ENCODE data around the gene MEX3B. TPM values are rescaled to one million over a fixed set of nuclear protein-coding genes. Genes with fewer than 3 reads are reported as not detected.
A peak's percentile ranks its signal among the peaks of the same experiment; 100 is the strongest.

MEX3B gene
- under 1 TPM; 0.91 to 0.93 TPM for total RNA-seq

- DNase-seq = peak; percentile 91
- Mint-ChIP-seq H3K36me3 (ENCODE audit: low read depth) (no peaks in the 10 kb centered on the region), H3K9me3 (no peaks in the 10 kb centered on the region), H3K27me3 (peaks cover 39% of the 10 kb centered on the region), H3K27ac (peak within 1 kb of the TSS; percentile 63), H3K4me1 (peaks cover 19% of the 10 kb centered on the region), H3K4me3 (peak within 1 kb of the TSS; percentile 76)
- POLR2A ChIA-PET = interaction anchor here (1.5 kb wide), 1 partner anchor 12 kb away, joined by 4 read pairs; no protein-coding TSS in a partner anchor
- CTCF ChIA-PET = interaction anchor here (2.0 kb wide), 1 partner anchor 12 kb away, joined by 6 read pairs; no protein-coding TSS in a partner anchor
These were observed at the start of gene MEX3B for GRCh38 chr15:82045892-82046665. TSS of gene MEX3B (minus strand) at chr15:82046018. CDS start at chr15:82045705, 313 bp downstream.

DNA sequence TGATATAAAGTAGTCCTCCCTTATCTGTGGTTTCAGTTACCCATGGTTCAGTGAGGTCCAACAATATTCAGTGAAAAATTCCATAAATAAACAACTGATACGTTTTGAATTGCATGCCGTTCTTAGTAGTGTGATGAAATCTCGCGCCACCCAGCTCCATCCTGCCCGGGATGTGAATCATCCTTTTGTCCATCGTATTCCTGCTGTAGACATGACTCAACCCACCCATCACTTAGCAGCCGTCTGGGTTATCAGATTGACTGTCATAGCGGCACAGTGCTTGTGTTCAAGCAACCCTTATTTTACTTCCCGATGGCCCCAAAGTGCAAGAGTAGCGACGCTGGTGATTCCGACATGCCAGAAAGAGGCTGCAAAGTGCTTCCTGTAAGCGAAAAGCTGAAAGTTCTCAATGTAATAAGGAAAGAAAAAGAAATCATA, 48.0 kb upstream of the MEX3B start:
- H3K9me3 Mint-ChIP-seq = no peaks in the 10 kb centered on the region
- peaks cover 1% of the 10 kb centered on the region for H3K27me3 Mint-ChIP-seq
- no peaks in the 10 kb centered on the region for H3K4me1 Mint-ChIP-seq
- H3K36me3 Mint-ChIP-seq (ENCODE audit: low read depth) = no peaks in the 10 kb centered on the region
- DNase-seq = no peak
- H3K27ac Mint-ChIP-seq = no peak overlapping the region
- POLR2A ChIA-PET = no interaction called here
- no peak overlapping the region for H3K4me3 Mint-ChIP-seq
- CTCF ChIA-PET = no interaction called here

GRCh38 chr15:82093325-82093724, 47.5 kb upstream of the MEX3B start:
- Mint-ChIP-seq H3K27me3 (peaks cover 1% of the 10 kb centered on the region), H3K36me3 (ENCODE audit: low read depth) (no peaks in the 10 kb centered on the region), H3K9me3 (no peaks in the 10 kb centered on the region), H3K27ac (no peak overlapping the region), H3K4me1 (no peaks in the 10 kb centered on the region), H3K4me3 (no peak overlapping the region)
- POLR2A ChIA-PET = no interaction called here
- DNase-seq = no peak
- CTCF ChIA-PET = no interaction called here

DNA sequence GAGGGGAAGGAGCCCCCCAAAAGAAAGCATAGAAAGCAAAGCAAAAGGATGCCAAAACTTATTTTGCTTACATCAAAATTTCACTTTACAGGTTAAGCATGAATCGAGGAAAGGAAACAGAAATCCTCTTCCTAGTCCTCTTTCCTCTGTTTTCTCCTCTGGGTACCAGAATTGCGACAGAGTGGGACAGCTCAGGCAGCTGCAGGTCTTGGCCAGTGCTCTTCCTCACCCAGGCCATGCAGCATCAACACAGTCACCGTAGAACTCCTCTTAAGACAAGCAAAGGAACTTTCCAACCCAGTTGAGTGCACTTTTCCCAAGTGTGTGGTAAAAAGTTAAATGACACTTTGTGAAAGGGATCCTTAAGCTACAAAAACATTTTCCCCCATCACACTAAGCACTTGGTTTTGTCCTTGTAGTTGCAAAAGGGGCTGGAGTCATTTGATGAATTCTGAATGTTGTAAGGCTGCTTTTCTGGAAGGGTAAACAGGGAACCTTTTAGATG, 45.9 kb upstream of the MEX3B start:
- no peak for DNase-seq
- Mint-ChIP-seq H3K27me3 (peaks cover 1% of the 10 kb centered on the region), H3K36me3 (ENCODE audit: low read depth) (no peaks in the 10 kb centered on the region), H3K27ac (no peak overlapping the region), H3K4me1 (no peaks in the 10 kb centered on the region), H3K4me3 (no peak overlapping the region), H3K9me3 (no peaks in the 10 kb centered on the region)
- CTCF ChIA-PET = no interaction called here
- POLR2A ChIA-PET = no interaction called here

GRCh38 chr15:82086243-82086995, 40.6 kb upstream of the MEX3B start:
- H3K27ac Mint-ChIP-seq = no peak overlapping the region
- POLR2A ChIA-PET = no interaction called here
- no peaks in the 10 kb centered on the region for H3K9me3 Mint-ChIP-seq
- no peak overlapping the region for H3K4me3 Mint-ChIP-seq
- H3K4me1 Mint-ChIP-seq = no peaks in the 10 kb centered on the region
- no peaks in the 10 kb centered on the region for H3K36me3 Mint-ChIP-seq (ENCODE audit: low read depth)
- CTCF ChIA-PET = no interaction called here
- DNase-seq = no peak
- peaks cover 7% of the 10 kb centered on the region for H3K27me3 Mint-ChIP-seq

DNA sequence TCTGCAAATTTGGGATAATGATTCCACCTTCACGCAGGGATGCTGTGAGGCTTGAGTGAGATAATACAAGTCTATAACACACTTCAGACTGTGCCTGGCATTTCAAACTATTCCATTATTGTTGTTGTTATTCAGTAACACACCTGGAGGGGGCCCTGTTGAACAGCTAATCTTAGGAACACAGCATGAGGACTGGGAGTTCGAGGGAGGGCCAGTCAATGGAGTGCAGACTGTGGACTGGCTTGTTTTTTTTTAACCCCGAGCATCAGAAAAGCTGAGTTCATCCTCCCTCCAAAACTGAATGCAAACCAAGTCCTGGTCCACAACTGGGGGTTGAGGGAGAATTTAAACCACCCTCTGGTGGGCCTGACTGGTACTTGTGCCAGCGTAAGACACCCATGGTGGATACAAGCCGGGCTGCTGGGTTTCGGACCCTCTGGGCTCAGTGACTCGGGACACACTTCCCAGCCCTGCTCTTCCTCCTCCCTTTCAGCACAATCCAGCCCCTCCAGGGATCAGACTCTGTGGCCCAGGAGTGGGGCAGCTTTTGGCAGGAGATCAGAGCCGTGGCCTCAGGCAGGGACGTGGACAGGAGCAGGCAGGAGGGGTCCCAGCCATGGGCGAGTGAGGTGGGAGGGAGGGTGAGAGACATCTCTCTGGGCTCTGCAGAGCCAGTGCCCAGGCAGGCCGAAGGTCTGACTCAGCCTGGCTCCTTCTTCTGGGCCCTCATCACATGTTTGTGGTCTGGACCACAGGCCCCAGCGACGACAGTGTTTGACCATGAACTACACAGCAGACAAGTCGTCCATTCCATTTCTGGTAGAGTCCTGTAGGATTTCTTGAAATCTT, 36.3 kb upstream of the MEX3B start:
- POLR2A ChIA-PET = no interaction called here
- Mint-ChIP-seq H3K4me1 (no peaks in the 10 kb centered on the region), H3K36me3 (ENCODE audit: low read depth) (no peaks in the 10 kb centered on the region), H3K27ac (no peak overlapping the region), H3K27me3 (peaks cover 10% of the 10 kb centered on the region), H3K4me3 (no peak overlapping the region), H3K9me3 (no peaks in the 10 kb centered on the region)
- no peak for DNase-seq
- CTCF ChIA-PET = no interaction called here

DNA sequence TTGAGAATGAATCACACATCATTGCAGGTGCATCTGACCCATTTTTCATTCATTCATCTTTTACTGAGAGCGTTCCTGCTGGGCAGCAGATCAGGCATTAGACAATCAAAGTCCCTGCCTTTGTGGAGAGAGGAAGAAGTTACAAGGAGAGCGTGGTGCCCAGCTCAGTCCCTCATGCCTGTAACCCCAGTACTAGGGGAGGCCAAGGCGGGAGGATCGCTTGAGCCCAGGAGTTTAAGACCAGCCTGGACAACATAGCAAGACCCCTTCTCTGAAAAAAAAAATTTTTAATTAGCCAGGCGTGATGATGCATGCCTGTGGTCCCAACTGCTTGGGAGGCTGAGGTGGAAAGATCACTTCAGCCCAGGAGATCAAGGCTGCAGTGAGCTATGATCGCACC, 35.0 kb upstream of the MEX3B start:
- no peak overlapping the region for H3K4me3 Mint-ChIP-seq
- no peak overlapping the region for H3K27ac Mint-ChIP-seq
- no peaks in the 10 kb centered on the region for H3K9me3 Mint-ChIP-seq
- H3K27me3 Mint-ChIP-seq = peaks cover 13% of the 10 kb centered on the region
- no peaks in the 10 kb centered on the region for H3K36me3 Mint-ChIP-seq (ENCODE audit: low read depth)
- DNase-seq = no peak
- CTCF ChIA-PET = no interaction called here
- POLR2A ChIA-PET = no interaction called here
- H3K4me1 Mint-ChIP-seq = no peaks in the 10 kb centered on the region

GRCh38 chr15:82079736-82080135, 33.9 kb upstream of the MEX3B start:
- Mint-ChIP-seq H3K4me3 (no peak overlapping the region), H3K4me1 (no peaks in the 10 kb centered on the region), H3K27ac (no peak overlapping the region), H3K27me3 (peaks cover 13% of the 10 kb centered on the region), H3K9me3 (no peaks in the 10 kb centered on the region), H3K36me3 (ENCODE audit: low read depth) (no peaks in the 10 kb centered on the region)
- no peak for DNase-seq
- ChIA-PET CTCF (interaction anchor here (0.8 kb wide), 1 partner anchor 28 kb away, joined by 3 read pairs; no protein-coding TSS in a partner anchor), POLR2A (no interaction called here)

DNA sequence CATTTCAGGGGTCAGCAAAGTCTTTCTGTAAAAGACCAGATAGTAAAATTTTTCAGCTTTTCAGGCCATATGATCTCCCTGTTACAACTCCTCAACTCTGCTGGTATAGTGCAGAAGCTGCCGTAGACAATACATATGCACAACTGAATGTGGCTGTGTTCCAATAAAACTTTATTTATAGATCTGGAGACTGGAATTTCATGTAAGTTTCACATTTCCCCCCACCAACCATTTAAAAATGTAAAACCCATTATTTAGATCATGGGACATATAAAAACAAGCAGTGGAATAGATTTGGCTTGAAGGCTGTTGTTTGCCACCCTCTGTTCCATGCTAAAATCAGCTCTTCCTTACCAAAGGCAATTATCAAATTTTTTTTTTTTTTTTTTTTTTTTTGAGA, 28.8 kb upstream of the MEX3B start:
- Mint-ChIP-seq H3K9me3 (no peaks in the 10 kb centered on the region), H3K4me1 (no peaks in the 10 kb centered on the region), H3K4me3 (no peak overlapping the region), H3K36me3 (ENCODE audit: low read depth) (no peaks in the 10 kb centered on the region), H3K27ac (no peak overlapping the region), H3K27me3 (peaks cover 12% of the 10 kb centered on the region)
- CTCF ChIA-PET = no interaction called here
- DNase-seq = no peak
- POLR2A ChIA-PET = no interaction called here

DNA sequence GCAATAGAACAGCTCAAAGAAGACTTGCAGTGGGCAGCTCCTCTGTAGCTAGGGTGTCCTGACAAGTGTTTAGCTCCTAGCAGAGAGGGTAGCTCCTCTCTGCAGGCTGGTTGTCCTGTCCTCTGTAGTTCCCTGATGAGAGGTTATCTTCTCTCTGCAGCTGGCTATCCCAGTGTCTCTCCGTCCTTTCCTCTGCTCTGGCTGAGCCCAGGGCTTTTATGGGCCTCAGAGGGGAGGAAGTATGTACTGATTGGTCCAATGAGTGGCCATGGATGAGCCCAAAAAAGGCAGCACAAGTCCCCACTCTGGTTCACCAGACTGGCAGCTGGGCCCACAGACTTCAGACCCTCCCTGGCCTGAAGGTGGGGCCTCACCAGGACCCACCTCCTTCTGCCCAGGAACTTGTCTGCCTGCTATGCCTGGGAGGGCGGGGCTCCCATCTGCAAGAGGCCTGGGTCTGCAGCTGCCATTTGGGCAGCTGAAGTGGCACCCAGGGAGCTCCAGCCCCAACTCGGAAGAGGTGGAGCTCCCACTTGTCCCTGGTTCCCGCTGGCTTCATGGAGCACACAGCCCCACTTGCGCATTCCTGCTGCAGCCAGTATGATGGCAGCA, 27.2 kb upstream of the MEX3B start:
- CTCF ChIA-PET = no interaction called here
- no peak for DNase-seq
- Mint-ChIP-seq H3K27me3 (peaks cover 11% of the 10 kb centered on the region), H3K4me1 (no peaks in the 10 kb centered on the region), H3K27ac (no peak overlapping the region), H3K9me3 (no peaks in the 10 kb centered on the region), H3K36me3 (ENCODE audit: low read depth) (no peaks in the 10 kb centered on the region), H3K4me3 (no peak overlapping the region)
- POLR2A ChIA-PET = no interaction called here

DNA sequence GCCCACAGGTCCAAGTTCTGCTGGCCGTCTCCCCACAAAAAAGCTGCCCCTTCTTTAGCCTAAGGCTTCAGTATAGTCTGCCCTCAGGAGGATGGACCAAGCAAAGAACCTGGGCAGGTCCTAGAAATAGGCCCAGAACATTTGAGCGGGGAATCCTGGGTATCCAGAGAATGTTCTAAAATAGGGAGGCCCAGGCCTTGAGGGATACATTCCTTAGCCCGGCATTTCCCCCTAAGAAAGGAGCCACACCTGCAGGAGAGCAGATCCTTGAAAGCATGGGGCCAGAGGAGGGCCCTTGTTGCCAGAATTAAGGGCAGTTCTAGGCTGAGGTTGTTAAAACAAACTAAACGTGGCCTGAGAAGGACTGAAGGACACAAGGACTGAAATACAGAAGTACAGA, 20.6 kb upstream of the MEX3B start:
- ChIA-PET CTCF (no interaction called here), POLR2A (no interaction called here)
- Mint-ChIP-seq H3K4me3 (no peak overlapping the region), H3K4me1 (no peaks in the 10 kb centered on the region), H3K27me3 (peaks cover 25% of the 10 kb centered on the region), H3K36me3 (ENCODE audit: low read depth) (no peaks in the 10 kb centered on the region), H3K9me3 (no peaks in the 10 kb centered on the region), H3K27ac (no peak overlapping the region)
- DNase-seq = no peak

DNA sequence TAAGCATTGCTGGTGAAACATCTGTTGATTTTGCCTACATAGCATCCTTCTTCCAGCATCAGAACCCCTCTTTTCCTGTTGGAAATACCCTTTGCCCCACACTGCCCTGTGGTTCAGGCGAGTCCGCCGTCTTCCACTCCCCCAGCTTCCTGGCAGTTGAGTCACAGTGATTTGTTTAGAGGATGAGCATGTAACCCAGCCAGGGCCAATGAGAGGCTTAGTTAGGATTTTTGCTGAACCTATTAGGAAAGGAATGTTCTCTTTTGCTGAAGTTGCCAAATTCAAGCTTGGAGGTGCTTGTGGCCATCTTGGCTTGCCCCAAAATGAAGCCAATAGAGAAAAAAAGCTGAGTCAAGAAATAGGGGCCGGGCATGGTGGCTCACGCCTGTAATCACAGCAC, 19.0 kb upstream of the MEX3B start:
- CTCF ChIA-PET = no interaction called here
- POLR2A ChIA-PET = no interaction called here

More for the DNA sequence above, 19.0 kb upstream of the MEX3B start:
- no peaks in the 10 kb centered on the region for H3K4me1 Mint-ChIP-seq
- no peak for DNase-seq
- no peak overlapping the region for H3K4me3 Mint-ChIP-seq
- peaks cover 22% of the 10 kb centered on the region for H3K27me3 Mint-ChIP-seq
- no peaks in the 10 kb centered on the region for H3K9me3 Mint-ChIP-seq
- no peak overlapping the region for H3K27ac Mint-ChIP-seq
- no peaks in the 10 kb centered on the region for H3K36me3 Mint-ChIP-seq (ENCODE audit: low read depth)
